OCI-M1 (cell line): ENCODE measurements around the gene TBX21.
"Not testable (repeated sequence)": the region's sequence is repeated elsewhere in the genome, so short reads cannot be mapped to it uniquely, and the experiment has no call there.

Experiments used
- DNase-seq: peaks from one replicate; lab custom pipeline; 2025; lab: John Stamatoyannopoulos, UW

TBX21 gene

DNA sequence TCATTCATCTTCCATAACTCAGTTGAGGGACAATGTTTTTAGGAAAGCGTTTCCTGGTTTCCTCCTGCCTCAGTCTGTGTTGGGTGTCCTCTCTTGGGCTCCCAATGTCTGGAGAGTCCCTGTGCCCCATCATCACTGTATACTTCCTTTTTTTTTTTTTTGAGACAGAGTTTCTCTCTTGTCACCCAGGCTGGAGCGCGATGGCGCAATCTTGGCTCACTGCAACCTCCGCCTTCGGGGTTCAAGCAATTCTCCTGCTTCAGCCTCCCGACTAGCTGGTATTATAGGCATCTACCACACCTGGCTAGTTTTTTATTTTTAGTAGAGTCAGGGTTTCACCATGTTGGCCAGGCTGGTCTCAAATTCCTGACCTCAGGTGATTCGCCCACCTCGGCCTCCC lies 40.6 kb downstream of the TBX21 start:
- not testable (repeated sequence) for DNase-seq

DNA sequence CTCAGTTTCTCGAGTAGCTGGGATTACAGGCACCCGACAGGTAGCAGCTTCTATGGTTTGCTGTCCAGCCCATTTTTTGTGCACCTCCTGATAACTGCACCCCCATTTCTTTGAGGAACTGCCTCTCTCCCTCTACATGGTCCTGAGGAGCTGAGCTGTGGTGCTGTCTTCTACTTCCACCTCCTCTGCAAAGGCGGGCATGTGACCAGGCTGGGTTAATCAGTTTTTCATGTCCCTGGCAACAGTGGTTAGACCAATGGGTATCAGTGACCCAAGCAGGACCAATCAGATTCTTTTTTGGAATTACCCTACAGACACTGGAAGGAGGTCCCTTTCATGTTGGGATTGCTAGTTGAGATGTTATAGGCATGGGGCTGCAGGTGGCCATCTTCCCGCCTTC lies 41.3 kb downstream of the TBX21 start:
- DNase-seq = no peak

DNA sequence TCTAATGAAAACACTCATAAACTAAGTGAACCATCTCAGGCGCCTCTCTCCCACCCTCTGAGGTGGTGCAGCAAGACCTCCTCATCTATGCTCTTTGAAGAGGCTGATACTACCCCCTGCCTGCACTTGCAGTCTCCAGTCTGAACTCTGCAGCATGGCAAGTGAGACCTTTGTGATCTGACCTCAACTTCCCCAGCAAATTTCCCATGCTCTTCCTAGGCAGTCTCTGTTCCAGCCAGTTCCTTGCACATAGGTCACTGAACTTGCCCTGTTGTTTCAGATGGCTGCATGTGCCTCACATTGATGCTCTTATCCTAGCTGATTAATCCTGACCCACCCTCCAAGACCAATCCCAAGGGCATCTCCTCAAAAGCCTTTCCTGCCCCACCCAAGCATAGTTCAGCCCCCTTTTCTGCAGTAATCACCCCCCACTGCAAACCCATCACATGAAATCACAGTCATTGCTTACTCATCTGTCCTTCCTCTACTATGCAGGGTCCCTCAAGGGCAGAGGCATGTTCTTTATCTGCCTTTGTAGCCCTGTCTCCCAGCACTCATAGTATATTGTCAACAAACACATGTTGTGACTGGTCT lies 42.0 kb downstream of the TBX21 start:
- DNase-seq = no peak

DNA sequence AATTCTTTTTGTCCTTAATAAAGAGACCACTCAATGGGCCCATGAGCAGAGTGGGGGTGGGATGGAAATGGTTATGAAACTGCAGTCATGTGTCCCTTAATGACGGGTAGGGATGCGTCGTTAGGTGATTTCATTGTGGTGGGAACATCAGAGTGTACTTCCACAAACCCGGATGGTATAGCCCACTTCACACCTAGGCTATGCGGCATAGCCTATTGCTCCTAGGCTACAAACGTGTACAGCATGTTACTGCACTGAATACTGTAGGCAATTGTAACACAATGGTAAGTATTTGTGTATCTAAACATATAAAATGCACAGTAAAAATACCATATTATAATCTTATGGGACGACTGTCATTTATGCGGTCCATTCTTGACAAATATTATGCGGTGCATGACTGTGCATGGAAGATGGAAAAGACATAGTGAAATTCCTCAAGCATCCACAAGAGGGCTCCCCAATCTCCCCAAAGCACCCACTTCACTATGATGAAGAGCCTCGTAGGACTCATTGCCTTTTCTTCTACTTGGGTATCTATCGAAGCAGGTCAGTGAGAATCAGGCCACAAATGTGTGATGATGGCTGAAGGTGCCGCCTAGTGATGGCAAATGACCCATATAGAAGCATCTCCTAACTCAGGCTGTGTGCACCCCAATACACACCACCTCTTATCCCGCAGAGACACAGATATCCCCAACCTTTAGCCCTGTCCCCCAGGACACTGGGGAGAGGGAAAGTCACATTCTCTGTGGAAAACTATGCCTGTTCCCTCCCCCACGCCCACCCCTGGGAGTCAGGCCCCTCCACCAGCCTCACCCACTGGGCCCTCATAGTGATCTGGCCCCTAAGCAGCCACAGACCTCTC lies 43.5 kb downstream of the TBX21 start:
- DNase-seq = peak; percentile 71

DNA sequence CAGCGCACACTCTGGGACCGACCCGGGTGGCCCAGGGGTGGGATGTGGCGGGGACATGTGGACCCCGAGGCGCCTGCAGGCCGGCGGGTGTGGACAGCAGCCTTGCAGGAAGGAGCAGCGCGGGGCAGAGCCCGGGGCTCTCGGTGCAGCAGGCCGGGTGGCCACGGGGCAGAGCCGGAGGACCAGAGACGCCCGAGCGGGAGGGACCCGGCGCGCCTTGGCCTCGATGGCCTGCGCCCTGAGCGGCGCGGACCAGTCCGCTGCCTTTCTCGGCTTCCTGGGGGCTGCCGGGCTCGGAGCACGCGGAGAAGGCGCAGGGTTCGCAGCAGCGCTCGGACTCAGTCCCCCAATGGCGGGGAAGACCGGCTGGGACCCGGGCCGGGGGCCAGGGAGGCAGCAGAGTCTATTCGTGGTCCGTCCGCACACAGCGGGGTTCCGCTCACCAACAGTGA lies 45.2 kb downstream of the TBX21 start:
- DNase-seq = no peak

DNA sequence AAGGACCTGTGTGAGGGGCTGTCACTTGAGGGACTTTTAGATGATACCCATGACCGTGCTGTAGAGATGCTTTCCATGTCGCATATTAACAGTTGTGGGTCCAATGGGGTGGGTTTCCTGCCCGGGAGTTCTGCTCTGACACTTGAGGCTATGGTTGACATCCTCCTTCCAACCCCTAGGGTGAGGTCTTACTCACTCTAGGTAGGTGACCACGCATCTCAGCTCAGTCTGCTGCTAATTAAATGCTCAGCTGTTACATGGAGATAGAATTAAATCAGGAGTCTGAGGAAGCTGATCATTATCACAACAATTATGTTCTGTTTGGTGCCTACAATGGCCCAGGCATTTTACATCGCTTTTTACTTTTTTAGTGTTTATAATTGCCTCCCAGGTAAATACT lies 48.4 kb downstream of the TBX21 start:
- DNase-seq = no peak

DNA sequence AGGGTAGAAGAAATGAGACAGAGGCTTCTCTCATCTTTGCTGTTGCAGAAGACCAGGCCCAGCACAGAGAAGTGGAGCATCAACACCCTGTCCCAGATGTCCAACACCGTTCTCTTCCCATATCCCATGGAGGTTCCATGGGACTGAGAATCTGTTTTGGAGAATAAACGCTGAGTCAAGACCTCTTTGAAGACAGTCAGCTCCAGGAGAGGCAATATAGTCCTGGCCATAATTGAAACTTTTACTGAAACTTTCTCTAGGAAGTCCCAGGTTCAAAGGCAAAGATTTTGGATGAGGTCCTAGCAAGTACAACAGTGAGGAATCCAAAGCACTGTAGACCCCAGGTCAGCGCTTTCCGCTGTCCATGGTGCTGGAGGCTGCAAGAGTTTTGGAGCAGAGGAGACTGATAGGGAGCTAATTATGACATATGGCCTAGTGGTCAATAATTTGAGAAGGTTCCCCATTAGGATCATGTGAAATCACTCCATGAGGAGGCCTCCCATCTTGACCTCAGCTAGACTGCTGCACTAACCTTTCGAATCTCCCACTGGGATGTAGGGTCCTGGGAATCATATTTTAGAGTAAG lies 52.6 kb downstream of the TBX21 start:
- DNase-seq = peak; percentile 58

DNA sequence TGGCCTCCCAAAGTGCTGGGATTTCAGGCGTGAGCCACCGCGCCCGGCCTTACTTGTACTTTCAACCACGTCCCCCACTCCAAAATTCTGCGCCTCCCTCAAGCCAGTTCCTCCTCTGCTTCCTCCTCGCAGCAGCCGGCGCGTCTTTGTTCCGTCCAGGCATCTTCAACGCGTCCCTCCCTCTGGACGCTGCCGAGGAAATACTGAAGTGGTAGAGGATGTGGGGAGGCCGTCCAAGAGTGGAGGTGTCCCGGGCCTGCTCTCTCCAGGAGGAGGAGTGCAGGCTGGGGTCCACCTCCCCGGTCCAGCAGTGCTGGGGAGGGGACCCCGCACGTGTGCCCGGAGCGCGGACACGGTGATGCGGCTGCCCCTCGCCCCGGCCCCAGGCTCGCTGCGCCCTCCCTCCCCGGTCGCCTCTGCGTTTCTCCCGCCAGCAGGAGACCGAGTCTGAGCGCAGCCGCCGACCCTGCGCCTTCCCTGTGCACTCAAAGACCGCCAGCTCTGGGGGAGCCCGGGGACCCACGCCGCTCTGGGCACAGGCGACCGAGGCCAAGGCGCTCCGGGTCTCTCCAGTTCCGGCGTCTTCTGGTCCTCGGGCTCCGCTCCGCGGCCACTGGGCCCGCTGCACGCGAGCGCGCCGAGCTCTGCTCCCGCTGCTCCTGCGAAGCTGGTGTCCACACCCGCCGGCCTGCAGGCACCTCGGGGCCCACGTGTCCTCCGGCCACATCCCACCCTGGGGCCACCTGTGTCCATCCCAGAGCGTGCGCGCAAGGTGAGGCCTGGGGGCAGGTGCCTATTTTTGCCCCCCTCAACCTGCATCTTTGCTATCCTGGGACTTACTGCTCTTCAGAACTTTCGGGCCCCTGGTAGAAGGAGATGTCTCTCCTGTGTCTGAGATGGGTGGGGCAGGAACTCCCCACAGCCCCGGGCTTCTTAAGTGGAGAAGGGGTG lies 56.9 kb downstream of the TBX21 start:
- no peak for DNase-seq

DNA sequence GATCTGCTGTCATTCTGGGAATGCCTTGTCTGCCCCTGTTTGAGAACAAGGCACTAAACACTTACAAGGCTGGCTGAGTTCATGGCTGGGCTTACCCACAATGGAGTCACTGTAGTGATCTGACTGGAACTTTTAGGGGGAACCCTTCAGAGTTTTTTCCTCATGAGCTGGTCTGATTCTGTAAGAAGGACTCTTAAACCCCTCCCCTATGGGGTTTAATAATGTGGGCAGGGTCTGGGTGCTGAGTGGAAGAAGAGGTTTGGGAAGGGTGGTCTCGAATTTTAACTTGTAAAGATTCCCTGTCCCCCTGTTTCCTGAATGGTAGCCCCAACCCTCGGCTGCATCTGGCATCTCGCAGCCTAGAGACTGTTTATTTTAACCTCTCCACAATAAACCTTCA lies 58.0 kb downstream of the TBX21 start:
- no peak for DNase-seq

DNA sequence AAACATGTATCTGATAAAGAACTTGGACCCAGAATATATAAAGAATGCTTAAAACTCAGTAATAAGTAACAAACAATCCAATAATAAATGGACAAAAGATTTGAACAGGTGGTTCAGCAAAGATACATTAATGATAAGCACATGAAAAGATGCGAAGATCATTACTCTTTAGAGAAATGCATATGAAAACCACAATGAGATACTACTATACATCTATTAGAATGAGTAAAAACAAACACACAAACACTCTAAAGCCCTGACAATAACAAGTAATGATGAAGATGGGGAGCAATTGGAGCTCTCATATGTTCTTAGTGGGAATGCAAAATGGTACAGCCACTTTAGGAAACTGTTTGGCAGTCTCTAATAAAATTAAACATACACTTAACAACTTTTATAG lies 59.4 kb downstream of the TBX21 start:
- no peak for DNase-seq

DNA sequence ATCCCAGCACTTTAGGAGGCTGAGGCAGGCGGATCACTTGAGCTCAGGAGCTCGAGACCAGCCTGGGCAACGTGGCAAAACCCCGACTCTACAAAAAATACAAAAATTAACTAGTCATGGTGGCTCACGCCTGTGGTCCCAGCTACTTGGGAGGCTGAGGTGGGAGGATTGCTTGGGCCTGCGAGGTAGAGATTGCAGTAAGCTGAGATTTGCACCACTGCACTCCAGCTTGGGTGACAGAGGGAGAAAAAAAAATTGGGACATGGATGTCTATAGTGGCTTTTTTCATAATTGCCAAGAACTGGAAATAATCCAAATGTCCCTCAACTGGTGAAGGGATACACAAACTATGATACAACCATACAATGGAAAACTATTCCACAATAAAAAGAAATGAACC lies 59.9 kb downstream of the TBX21 start:
- DNase-seq = no peak
